HG03432 (cell line): ENCODE results near the gene NUP98.
"Not testable (repeated sequence)": the region's sequence is repeated elsewhere in the genome, so short reads cannot be mapped to it uniquely, and the experiment has no call there.

Experiments used
- ATAC-seq: cut with Tn5 transposase; IDR thresholded peaks from one replicate; pipeline ENCODE4 v1.9.1; 2021; ENCODE audit warnings: mild to moderate bottlenecking, moderate library complexity; ENCODE audit not compliant: unreplicated experiment

NUP98 gene

DNA sequence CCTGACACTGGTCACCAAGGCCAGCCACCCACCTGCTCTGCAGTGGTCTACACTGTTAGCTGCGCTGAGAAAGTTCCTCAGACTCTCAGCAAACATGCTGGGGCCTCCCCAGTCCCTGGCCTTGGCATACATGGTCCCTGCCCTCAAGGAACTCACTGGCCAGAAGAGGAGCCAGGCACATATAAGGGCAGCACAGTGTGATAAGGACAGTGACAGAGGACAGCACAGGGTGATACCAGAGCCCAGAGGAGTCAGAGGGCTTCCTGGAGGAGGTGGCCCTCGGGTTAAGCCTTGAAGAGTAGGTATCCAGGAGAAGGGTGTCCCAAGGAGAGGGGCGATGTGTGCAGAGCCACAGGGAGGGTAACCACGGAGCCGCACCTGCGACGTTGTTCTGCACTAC, 151.8 kb downstream of the NUP98 start:
- ATAC-seq, result no peak

DNA sequence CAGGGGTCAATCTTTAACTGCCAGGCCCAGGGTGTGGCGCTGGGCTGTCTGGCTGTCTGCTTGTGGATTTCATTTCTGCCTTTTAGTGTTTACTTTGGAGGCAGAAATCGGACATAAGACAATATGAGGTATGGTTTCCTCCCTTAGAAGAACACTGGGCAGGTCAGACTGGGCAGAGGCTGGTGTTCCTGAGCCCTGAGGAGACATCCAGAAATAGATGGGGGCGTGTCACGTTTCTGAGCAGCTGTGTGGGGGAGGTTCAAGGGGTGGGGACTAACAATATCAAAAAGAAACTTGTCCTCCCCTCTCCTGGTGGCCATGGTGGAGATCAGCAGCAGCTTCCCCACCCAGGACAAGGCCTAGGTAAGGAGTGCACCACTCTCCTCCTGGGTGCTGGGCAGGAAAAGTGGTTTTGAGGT, 152.5 kb downstream of the NUP98 start, which contains the start of gene ART1:
Gene ART1, plus strand, starts transcription at position 312 of the 419 bp plus-strand sequence. CDS start 14,086 bp downstream, outside the sequence.
- no peak for ATAC-seq

DNA sequence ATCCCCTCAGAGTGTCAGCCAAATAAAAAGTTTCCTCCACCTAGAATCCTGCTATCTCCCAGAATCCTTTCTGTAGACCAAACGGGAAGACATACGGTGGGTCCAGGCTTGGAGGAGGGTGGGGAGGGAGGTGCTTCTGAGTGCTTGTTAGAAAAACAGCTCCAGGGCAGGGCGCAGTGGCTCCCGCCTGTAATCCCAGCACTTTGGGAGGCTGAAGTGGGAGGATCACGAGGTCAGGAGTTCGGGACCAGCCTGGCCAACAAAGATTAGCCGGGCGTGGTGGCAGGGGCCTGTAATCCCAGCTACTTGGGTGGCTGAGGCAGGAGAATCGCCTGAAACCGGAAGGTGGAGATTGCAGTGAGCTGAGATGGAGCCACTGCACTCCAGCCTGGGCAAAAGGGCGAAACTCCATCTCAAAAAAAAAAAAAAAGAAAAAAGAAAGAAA, 154.2 kb downstream of the NUP98 start:
- not testable (repeated sequence) for ATAC-seq

DNA sequence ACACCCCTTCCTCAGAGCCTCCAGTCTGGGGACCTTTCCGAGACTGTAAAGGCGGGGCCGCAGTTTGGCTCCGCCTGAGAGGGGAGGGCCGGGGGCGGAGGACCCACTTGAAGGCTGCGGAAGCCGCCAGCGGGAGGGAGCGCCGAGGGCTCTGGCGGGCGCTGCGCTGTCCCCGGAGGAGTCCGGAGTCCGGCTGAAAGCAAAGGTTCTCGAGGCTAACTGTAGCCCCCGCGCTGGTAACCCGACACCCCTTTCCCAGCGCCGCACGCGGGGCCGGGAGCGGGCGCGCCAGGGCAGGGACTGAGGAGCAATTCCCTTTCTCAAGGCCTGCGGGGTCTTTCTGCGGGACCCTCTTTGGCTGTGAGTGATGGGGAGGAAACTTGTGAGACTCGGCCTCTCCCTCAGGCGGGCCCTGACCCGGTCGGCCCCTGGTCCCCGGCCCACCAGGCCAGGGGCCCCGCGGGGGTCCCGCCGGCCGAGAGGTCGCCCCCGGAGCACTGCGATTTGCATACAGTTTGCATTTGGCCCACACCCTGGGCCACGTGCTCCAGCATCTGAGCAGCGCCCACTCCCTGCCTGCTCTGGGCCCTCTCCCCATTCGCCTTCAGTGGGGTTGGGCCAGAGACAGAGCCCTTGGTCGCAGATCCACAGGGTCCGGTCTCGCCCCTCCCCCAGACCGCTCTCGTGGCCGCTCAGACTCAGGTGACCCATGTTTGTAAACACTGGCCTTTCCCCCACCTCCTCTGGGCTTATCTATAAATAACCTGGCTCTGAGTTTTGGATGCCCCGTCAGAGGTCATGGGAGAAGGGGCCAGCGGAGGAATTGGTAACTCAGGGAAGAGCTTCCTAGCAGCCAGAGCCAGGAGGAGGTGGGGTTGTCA, 155.0 kb downstream of the NUP98 start:
- no peak for ATAC-seq

DNA sequence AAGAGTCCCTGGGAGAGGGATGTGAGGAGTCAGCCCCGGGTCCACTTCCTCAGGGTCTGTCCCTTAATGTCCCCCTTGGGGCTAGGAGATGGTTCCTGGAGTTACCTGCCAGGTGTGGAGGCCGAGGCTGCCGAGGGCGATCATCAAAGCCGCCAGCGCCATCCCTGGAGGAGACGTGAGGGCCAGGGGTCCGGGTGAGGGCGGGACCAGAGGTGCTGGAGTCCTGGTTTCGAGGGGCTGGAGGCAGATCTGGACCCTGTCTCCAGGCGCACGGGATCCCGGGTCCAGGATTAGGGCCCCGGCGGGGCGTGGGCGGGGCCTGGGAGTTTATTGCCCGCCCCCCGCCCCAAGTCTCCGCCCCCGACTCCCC, 155.7 kb downstream of the NUP98 start, which contains the start of gene ART5:
Gene ART5, minus strand, starts transcription at position 292 of the 370 bp plus-strand sequence. Its CDS starts 130 bp downstream, at position 162.
- no peak for ATAC-seq

DNA sequence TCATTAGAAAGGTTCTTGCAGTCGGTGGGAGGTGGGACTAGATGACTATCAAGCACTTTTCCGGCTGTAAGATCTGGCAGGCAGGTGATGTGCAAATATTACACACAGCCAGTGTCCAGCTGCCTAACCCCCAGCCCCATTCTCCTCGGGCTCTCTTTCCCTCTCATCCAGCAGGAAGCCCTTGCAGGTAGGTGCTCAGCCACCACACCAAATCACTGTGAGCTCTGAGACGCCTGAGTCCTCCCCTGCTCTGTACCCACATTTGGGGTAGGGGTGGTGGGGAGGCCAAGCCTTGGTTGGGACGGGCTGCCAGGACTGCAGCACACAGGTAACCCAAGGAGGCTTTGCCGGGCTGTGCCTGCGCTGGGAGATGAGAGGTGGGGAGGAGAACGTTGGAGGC, 156.2 kb downstream of the NUP98 start:
- ATAC-seq, result no peak

DNA sequence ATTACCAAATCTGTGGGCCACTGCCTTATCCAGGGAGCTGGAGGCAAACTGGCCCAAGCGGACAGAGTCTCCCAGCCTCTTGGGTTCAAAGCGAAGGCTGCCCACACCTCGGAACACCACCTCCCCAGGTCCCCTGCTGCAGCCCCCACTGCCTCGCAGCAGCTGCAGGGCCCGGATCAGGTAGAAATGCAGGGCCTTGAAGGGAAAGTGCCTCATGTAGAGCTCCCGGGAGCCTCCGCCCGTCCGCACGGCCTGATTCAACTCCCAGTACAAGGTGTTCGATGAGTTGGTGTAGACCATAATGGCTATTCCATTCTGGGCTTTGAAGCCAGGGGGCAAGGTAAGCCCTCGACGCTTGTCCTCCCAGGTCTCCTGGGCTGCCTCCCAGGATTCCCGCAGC, 157.5 kb downstream of the NUP98 start:
- no peak for ATAC-seq

DNA sequence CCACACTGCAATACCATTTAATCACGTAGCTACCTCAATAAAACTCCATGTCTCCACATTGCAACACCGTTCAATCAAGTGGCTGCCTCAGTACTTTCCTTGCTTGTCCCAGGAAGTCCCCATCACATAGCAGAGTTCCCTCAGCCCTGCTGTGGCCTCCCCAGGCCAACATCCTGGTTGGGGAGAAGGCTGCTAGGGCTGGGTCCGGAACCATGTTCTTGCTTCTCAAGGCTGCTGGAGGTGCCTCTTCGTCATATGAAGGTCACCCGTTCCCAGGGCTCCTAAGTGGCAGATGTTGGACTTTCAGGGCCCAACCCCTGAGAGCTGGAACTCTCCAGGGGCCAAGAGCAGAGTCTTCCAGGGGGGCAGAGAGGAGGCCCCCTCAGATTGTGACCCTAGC, 158.8 kb downstream of the NUP98 start:
- ATAC-seq, result no peak

DNA sequence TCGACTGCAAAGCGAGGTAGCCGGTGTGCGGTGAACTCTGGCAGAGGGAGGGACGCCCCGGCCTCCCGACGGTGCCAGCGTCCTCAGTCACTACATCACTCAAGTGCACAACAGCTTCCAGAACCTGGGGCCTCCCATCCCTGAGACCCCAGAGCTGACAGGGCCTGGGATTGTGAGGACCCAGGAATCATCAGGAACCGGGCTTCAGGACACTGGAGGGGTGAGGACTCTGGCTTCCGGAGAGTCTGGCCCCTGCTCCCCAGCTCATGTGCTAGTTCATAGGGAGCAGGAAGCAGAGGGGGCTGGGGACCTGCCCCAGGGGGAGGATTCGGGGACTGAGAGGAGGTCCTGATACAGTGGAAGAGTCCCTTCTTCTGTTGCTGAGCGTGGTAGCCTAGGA, 160.2 kb downstream of the NUP98 start:
- no peak for ATAC-seq

DNA sequence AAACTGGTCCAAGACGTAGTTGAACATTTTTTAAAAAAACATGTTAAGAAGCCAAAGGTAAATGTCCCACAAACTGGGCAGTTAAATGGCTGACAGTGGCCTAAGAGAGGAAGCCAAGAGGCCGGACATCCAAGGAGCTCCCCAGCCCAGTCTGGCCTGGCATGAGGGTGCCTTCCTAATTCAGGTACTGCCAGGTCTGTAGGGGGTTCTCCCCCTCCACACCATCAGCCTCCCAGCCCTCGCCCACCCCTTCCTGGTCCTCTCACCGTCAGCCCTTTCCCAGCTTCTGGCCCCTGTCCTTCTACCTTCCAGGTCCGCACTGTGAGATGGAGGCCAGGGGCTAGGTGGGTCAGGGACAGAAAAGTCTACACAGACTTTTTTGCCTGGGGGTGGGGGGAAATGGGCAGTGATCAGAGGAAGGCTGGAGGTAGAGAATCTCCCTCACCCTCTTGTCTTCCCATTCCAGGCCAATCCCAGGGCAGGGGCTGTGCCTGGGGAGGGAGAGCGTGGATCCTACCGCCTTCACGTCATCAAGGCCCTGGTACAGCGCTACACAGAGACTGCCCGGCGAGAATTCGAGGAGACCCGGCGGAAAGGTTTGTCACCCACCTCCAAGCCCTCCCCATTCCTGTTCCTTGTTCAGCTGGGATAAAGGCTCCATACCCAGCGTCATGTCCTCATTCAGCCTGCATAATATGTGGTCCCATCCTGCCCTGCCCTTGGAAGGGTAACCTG, 161.5 kb downstream of the NUP98 start:
- ATAC-seq, result no peak

DNA sequence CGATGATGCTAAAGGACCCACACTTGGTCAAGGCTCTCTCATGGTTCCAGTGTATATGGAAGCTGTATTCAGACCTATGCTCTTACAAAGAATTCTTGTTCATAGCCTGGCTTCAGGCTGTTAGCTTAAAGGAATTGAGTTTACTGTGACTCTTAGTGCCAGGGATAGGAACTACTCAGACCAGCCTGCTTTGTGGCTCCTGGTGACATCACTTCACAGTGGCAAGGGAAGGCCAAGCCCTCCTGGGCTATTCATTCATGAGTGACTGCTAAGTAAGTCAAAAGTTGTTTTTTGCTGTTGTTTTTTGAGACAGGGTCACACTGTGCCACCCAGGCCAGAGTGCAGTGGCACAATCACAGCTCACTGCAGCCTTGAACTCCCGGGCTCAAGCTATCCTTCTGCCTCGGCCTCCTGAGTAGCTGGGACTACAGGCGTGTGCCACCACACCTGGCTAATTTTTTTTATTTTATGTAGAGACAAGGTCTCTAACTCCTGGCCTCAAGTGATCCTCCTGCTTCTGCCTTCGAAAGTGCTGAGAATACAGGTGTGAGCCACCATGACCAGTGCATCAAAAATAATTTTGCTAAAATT, 165.2 kb downstream of the NUP98 start:
- ATAC-seq, result no peak

DNA sequence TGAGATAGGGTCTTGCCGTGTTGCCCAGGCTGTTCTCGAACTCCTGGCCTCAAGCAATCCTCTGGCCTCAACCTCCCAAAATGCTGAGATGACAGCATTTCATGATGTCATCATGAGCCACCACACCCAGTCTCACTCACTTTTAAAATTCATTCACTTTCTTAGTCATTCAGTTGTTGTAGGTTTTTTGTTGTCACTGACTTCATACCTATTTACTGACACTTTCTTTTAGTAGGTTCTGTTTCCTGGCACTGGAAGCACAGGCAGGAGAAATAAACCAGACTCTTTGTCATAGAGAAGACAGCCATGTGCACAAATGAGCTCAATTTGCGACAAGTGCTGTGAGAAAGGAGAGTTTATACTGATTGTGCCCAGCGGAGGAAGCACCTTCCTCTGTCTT, 166.0 kb downstream of the NUP98 start:
- ATAC-seq, result no peak

DNA sequence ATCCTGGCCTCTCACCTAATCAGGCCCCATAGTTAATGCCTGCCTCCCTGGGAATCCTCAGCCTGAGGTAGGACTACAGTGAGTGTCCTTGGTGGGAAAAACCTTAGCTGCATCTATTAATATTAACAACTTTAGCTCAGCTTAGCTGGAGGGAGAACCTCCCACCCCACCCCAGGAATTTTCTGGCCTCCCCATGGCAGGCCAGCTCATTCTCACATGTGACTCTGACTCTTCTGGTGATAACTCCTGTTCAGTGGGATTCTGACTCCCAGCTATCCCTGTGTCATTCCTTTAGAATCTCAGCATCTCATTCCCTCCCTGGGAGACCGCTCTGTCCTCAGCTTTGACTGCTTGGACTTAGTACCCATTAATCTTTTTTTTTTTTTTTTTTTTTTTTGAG, 170.1 kb downstream of the NUP98 start:
- ATAC-seq, result no peak

DNA sequence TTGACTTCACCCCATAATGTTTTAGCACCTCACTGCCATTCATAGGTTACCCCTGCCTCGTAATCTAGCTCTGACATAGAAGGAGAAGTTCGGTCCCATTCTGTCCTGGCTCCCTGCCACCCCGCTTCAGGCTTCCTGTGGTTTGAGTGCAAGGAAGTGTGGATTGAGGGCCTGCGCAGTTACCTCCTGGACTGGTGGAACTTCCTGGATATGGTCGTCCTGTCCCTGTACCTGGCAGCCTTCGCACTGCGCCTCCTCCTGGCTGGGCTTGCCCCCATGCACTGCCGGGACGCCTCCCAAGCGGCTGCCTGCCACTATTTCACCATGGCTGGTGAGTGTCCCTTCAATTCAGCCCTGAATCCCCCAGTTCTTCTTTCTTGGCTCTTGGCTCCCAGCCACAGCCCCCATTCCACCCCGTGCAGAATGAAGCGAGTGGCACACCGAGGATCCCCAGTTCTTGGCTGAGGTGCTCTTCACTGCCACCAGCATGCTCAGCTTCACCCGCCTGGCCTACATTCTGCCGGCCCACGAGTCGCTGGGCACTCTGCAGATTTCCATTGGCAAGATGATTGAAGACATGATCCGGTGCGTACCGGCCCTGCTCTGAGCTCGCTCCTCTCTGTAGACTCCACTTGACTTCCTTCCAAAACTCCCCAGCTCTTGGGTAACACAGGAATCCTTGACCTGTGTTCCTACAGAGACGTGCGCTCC, 170.9 kb downstream of the NUP98 start:
- no peak for ATAC-seq
